Medulla oblongata (tissue), 1 donor: Measurements from ENCODE around the gene ATG9A.

ENCODE experiments used
- DNase-seq: peaks from one replicate; pipeline ENCODE4 v3.0.0-alpha.2; 2015; ENCODE audit errors: extremely low spot score

ATG9A gene

DNA sequence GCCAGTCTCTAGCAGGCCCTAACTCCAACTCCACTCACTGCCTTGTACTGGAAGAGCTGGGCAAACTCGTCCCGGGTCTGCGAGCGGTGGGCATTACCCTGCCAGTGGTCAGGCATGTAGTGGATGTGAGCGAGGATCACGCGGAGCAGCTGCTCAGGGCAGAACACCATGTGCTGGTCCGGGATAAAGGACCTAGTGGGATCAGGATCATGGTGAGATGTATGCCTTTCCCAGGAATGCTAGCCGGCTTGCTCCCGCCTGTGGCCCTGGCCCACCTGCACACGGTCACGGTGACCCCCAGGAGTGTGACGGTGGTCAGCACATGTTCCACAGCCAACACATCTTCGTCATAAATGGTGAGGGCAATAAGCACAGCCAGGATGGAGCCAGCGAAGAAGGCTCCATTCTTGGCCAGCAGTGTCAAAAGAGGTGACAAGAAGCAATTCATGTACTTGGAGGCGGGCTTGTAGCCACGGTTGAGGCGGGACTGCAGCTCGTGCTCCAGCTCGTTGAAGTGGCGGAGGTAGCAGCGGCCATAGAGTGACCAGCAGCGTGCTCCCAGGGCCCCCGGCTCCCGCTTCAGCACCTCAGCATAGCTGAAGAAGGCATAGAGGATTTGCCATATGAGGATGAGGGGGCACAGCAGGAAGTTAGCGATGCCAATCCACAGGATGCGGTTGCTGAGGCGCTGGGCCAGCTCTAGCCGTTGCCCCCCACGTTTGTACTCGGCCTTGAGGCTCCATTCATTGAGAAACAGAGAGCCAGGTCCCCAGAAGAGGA is 5.4 kb downstream of the ATG9A start:
- DNase-seq: no peak

DNA sequence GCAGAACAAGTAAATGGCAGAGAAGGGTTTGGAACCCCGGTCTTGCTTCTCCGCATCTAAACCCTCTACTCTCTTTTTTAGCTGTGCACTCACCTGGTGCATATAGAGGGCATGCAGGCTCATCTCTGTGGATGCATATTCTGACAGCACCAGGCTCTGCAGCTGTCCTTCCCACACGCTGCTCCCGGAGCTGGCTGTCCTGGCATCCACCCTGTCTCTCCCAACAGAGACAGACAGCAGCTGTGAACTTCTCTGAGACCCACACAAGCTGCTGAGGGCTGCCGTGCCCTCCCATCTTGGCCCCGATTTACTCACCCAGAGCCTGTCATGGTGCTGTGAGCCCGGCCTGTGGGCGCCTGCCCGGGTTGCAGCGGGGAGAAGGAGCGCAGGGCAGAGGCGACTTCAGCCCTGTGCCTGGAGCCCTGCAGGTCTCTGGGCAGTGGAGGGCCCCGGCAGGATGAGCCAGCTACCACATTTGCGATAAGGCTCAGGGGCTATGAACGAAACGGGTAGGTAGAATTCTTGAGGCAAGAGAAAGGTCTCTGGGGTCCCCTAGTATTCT is 7.4 kb downstream of the ATG9A start:
- no peak for DNase-seq

DNA sequence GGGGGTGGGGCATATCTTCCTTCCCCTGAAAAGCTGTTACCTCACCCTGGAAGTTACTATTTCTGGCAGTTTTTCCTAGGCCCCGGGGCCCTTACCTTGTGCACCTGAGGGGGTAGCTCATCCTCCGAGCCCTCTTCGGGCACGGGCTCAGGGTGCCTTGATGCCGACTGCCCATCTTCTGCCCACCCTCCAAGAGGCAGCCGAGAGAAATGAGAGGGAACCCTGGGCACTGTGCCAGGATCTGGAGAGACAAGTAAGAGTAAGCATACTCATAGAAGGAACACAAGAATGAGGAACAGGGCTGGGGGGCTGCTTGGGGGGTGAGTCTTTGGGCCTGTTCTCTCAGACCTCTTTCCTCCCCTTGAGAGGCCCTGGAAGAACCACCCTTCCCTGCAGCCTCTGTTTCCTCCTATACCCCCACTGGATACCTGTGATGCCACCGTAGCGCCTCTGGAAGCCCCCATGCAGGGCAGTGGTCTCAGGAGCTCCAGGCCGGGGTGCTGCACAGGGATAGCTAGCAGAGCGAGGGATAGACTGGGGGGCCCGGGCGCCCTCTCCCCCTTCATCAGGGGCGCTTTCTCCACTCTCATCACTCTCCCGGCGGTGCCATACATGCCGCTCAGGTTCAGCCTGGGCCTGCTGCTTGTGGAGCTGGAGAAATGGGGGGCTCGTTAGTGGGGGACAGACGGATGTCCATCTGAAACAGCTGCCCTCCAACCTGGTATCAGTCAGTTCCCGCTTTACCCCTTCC is 8.6 kb downstream of the ATG9A start:
- DNase-seq: no peak

DNA sequence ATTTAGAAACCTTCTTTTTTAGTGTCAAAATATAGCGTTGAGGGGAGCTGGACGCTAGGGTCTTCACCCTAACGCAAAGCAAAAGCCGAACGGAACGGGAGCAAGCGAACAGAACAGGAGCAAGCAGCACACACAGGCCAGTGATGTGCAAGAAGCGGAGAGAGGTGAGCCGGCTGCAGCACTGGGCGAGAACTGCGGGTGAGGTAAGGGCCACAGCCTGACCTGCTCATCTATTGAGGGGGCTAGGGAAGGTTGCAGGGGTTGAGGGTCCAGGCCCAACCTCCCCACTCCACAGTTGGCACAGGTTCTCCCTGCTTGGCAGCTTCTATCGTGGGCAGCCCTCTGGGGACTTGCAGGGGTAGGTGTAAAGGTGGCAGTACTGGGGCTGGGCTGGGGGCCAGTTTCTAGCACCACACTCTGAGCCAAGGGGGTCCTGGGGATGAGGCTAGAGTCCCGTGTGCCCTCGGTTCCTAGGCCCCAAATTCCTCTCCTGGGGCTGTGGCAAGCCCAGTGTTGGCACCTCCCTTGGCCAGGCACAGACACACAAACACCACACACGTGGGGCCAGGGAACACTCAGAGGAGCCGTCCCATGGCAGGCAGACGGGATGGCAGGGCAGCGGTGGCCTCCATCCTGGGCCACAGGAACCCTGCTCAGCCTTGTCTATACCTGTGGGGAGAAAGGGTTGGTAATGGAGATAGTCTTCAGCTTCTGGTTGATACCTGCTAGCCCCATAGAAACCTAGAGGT is 9.5 kb downstream of the ATG9A start:
- DNase-seq: no peak

DNA sequence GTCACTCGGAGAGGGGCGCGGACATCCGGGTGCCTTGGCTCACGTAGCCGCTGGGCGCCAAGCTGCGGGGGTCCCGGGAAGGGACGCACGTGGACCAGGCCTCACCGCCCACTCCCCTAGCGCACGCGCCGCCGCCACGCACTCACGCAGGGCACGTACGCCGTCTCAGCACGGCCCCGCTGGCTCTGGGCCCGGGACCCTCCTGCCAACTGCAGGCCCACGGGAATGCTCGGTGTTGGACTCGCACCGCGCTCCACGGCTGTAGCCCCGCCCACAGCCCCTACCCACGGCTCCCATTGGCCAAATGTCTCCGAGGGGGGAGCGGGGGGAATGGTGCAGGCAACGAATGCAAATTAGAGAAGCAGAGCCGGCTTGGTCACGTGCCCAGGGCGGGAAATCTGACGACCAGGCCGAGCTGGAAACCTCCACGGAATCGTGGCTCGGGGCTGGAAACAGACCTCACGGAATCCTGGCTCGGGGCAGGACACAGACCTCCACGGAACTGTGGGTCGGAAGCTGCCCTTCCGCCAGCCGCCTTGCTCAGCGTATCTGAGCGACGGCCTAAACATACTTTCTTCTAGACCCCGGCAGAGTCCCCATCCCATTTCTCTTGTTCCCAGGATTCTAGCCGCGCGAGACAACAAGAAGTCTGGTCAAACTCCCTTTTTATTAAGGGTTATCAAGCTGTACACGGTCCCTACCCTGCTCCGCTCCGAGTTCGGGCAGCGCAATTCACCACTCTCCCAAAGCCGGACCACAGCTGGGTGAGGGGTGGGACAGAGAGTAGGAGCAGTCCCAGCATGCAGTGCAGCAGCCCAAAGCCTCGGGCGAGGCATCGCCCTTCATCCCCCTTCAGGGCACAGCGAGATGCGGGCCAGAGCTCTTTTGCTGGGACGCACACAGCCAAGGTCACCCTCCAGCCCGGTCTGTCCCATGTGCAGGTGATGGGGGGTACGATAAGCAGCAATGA is 10.4 kb downstream of the ATG9A start, which contains the start of gene ABCB6:
ABCB6 (minus strand) TSS at position 227 of the 970 bp plus-strand sequence. CDS start 285 bp downstream, outside the sequence.
- DNase-seq: peak; percentile 97

DNA sequence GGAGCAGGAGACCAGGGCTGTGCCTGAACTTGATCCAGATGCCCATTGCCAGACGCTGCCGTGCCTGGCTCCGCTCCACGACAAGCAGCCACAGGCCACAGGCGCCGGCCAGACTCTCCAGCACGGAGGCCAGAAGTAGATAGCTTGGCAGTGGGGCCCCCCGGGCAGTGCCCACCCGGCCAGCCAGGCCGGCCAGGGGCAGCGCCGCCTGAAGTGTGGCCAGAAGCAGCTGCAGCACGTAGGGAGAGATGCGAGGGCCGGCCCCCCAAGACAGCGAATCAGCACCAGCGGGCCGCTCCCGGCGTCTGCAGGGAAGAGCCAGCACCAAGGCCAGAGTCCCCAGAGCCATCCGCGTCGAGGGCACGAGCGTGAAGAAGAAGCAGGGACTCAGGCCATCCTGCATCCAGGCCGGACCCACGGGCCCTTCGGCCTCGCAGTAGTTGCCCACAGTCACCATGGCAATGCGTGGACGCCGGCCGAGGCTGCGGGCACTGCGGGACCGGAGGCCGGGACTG is 11.2 kb downstream of the ATG9A start:
- DNase-seq: peak; percentile 44

DNA sequence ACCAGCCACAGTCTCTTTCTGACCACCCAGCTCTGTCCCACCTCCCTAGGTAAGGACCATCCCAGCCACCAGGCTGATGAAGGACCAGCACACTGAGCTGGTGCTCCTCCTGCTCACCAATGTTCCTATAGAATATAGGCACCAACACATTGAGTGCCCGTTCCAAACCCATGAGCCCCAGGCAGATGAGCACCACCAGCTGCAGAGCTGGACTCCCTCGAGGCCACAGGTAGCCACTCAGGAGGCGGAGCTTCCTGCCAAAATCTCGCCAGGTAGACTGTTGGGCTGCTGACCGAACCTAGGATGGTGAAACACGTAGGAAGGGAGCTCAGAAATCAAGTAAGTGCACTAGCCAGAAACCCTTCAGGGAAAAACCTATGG is 12.9 kb downstream of the ATG9A start:
- no peak for DNase-seq

DNA sequence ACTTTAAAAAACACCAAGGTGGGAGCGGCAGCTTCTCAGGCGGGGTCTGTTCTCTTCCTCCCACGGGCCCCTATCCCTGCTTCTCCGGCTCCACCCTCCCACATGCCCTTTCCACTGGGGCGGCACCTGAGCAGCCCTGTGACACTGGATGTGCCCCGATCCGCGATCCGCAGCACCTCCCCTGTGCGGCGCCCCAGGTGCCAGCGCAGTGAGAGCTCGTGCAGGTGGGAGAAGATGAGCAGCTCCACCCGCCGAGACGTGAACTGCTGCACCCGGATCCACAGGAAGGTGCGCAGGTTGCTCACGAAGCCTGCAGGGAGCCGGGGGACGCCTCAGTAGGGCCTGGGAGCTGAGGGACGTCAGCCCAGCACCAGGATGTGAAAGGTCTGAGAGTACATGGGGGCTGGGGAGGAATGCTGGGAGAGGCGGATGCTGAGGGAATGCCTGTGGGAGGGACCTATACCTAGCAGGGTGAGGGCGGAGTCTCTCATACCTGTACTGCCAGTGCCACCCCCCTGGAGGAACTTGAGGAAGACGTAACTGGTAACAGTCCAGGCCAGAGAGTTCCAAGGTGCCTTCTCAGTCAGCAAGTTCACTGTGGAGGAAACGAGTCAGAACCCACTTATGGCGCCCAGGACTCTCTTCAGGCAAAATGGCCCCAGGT is 13.4 kb downstream of the ATG9A start:
- DNase-seq: no peak

DNA sequence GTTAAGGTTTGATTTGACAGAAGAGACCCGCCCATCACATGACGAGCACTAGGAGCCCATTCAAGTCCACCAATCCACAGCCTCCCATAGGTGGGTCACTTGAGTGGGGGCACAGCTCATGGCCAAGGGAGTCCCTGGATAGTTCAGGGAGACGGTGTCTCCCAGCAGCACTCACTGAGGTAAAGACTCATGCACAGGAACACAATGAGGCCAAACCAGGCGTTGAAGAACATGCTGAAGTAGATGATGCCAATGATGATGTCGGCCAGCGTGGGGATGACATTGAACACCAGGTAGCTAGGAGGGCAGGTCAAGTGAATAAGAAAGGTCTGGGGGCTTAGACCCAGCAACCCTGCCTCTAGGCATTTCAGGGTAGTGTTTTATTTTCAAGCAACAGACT is 14.7 kb downstream of the ATG9A start:
- DNase-seq: no peak

DNA sequence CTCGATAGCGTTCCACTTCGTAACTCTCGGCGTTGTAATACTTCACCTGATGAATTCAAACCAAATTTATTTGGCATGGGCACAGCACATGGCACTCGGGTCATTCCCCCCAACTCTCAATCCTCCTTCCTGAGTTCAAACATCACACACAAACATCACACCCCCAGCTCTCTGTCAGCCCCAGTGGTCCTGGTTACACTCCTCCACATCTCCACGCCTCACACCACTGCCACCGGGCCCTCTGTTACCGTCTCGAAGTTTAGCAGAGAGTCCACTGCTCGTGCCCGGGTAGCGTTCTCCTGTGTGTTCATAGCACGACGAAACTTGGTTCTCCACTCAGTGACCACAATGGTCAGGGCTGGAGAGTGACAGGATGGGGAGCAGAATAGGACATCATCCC is 15.3 kb downstream of the ATG9A start:
- no peak for DNase-seq

DNA sequence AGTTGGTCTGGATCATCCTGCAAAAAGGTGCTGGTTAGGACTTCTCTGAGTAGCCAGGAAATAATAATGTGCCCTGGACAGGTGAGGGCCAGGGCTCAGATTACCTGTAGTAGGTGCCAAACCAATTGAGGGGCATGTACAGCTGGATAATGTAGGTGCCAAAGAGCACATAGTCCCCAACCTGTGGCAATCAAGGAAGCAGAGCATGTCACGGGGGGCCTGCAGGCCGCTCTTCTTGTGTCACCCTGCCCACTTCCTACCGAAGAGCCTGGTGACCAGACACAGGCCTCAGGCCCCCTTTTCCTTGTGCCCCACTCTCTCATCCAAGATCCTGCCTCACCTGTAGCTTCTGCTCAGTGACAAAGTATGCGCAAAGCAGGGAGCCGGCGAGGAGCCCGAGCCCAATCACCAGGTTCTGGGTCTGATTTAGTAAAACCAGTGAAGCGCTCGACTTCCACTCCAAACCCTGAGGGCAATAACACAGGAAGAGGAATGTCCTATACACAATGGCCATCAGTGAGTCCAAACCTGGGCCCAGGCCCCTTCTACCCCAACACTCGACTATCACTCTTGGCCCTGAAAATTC is 15.9 kb downstream of the ATG9A start:
- DNase-seq: no peak

DNA sequence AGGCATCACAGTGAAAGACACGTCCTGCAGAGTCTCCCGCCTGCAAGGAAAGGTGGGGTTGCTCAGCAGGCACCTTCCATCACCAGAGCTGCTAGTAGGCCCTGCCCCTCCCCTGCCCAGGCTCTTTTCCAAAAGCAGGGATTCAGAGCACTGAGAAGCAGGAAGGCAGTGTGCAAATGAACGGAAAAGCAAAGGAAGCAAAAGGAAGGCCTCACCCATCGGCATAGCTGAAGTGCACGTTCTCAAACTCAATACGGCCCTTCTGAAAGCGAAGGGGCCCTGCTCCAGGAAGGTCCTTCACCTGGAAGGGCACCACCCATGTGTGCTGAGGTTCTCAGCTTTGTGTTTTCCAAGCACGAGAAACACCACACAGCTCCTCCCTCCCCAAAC is 16.4 kb downstream of the ATG9A start:
- DNase-seq: no peak

DNA sequence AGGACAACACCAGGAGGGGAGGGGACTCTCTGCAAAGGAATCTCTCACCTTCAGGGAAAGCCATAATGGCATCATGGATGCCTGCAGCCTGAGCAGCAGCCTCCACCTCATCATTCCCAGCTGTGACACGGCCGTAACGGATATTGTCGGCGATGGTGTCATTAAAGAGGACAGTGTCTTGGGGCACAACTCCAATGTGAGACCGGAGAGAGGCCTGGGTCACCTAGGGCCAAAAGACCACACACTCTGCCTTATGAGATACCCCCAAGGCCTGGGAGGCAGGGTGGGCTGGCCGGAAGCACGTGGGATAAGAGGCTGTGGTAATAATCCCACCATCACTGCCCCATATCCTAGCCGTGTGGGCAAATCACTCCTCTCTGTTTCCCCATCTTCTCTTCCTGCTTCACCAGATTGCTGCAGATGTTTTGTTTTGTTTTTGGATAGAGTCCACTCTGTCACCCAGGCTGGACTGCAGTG is 18.5 kb downstream of the ATG9A start:
- no peak for DNase-seq

DNA sequence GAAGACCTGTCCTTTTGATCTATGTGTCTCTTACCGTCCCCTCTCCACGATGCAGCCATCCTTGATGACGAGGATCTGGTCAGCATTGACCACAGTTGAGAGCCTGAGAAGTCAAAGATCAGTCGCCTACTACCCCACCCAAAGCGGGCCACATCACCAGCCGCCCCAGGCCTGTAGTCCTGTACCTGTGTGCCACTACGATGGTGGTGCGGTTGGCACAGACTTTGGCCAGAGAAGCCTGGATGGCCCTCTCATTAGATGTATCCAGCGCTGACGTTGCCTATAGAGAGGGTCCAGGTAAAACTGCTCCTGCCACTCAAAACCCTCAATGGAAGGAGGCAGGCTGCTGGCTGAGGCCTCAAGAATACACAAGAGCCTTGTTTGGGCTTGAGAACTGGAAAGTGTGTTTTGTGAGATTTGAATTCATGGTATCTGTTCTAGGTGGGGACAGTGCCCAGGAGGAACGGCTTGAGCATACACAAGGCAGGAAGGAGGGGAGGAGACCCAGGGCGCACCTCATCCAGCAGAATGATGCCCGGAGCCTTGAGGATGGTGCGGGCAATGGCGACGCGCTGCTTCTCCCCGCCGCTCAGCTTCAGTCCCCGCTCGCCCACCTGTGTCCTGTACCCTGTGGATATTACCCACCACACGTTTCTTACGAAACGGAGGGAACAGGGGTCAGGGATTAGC is 19.1 kb downstream of the ATG9A start:
- no peak for DNase-seq

DNA sequence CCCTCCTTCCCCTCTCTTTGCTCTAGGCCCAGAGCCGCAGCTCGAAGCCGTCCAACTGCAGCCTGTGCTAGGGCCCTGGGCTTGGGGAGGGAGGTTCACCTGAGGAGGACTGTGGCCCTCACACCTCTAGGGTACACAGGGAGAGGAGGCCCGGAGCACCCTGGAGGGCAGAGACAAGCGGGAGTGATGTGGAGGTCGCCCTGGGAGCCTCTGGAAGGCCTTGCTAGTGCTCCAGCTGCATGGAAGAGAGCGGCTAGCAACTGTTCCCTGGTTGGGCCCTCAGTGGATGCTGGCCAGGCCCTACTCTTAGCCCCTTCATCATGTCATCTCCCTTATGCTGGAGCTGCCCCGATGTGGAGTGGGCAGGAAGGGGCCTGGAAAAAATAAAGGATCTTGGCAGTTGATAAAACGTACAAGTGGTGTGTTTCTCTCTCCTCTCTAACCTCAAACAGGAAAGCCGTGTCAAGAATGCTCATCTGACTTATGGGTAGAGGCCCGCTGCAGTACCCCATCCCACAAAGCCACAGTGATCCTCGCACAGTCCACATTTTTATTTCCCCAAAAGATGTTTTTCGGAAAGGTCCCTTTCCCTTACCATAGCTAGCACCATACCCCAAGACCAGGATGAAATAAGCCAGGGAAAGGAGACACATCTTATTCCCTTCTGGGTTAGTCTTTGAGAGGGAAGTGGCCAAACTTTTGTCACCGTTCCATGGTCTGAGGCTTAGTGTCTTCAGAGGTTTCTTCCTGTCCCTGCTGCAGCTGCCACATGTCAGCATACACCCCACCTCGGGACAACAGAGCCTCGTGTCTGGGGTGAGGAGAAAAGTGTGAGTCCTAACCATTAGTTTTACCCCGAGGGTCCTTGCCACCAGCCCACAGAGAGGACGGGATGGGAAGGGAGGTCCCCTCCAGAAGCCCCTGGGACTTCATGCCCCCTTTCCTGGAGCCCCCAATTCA is 19.9 kb downstream of the ATG9A start:
- DNase-seq: no peak

DNA sequence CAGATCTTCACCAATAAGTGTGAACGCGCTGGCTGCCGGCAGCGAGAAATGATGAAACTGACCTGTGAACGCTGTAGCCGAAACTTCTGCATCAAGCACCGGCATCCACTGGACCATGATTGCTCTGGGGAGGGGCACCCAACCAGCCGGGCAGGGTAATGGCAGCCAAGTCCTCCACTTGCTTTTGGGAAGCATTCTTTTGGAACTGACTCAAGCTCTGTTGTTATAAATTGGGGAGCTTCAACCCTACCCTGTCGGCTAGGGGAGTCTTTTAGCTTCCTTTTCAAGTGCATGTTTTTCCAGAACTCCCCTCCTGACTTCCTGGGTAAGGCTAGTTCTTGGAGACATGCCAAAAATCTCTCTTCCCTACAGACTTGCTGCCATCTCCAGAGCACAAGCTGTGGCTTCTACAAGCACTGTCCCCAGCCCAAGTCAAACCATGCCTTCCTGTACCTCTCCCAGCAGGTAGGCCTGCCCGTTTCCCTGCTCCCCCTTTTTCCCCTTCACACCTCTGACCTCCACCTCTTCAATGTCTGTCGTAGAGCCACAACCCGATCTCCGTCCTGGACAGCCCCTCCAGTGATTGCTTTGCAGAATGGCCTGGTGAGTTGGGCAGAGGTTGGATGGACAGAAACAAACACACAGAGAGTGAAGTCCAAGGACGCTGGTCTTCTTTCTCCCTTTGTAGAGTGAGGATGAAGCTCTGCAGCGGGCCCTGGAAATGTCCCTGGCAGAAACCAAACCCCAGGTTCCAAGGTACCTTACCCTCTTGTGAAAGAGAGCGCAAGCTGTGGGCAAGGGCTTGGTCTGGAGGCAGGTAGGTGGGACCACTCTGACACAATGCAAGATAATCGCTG is 21.3 kb downstream of the ATG9A start:
- DNase-seq: peak; percentile 35
